Lung (tissue), 12 donors: ENCODE data around the gene S100A13. TPM values are rescaled to one million over a fixed set of nuclear protein-coding genes. Genes with fewer than 3 reads are reported as not detected.

Experiments used
- ATAC-seq: fragments of 200-7000 bp; cut with Tn5 transposase; one replicate; pipeline ENCODE4 v1.9.1; 2020; ENCODE audit warnings: moderate number of reproducible peaks; ENCODE audit not compliant: insufficient read depth, low FRiP score
- DNase-seq, 3 donors: peaks; one replicate each; pipeline ENCODE4 v3.0.0-alpha.2; 2013 to 2017
- H3K27ac ChIP-seq, 2 donors: one replicate each; pipeline ENCODE4 v1.5.1; 2013; ENCODE audit warnings: mild to moderate bottlenecking in 2 of 2, moderate library complexity in 2 of 2, control low read depth in 1 of 2, inconsistent platforms in 1 of 2, low read depth in 1 of 2, low read length in 1 of 2
- H3K27me3 ChIP-seq, 3 donors: one replicate each; pipeline ENCODE4 v1.5.1; 2013; ENCODE audit warnings: low read length in 2 of 3; ENCODE audit not compliant: control insufficient read depth in 3 of 3, insufficient read depth in 3 of 3
- H3K36me3 ChIP-seq, 4 donors: one replicate each; pipeline ENCODE4 v1.5.1; 2013; ENCODE audit warnings: low read length in 4 of 4, mild to moderate bottlenecking in 1 of 4, moderate library complexity in 1 of 4; ENCODE audit not compliant: control insufficient read depth in 4 of 4, insufficient read depth in 4 of 4
- H3K4me1 ChIP-seq, 5 donors: one replicate each; pipeline ENCODE4 v1.5.1; 2013; ENCODE audit warnings: low read length in 5 of 5, mild to moderate bottlenecking in 2 of 5, moderate library complexity in 1 of 5; ENCODE audit not compliant: control insufficient read depth in 5 of 5, insufficient read depth in 5 of 5
- H3K4me3 ChIP-seq: one replicate; pipeline ENCODE4 v1.5.1; 2013; ENCODE audit warnings: mild to moderate bottlenecking, control low read depth, moderate library complexity
- H3K9ac ChIP-seq, 2 donors: one replicate each; pipeline ENCODE4 v1.5.1; 2013; ENCODE audit warnings: low read length in 2 of 2, control low read depth in 1 of 2; ENCODE audit not compliant: insufficient read depth in 1 of 2
- H3K9me3 ChIP-seq, 4 donors: one replicate each; pipeline ENCODE4 v1.5.1; 2013; ENCODE audit warnings: low read length in 3 of 4, mild to moderate bottlenecking in 1 of 4, moderate library complexity in 1 of 4; ENCODE audit not compliant: control insufficient read depth in 4 of 4, insufficient read depth in 3 of 4
- CTCF ChIP-seq: IDR thresholded peaks from 2 replicates; pipeline ENCODE4 v1.5.1; 2012; ENCODE audit warnings: mild to moderate bottlenecking; ENCODE audit errors: control extremely low read depth, extremely low read depth
- WGBS, 2 donors: extraction: QIAGEN DNeasy Blood & Tissue Kit; methylation state at CpG; one replicate each; pipeline ENCODE4 v1.1.7; 2013; 5-methylcytosine and 5-hydroxymethylcytosine counted together
- polyA plus RNA-seq, 2 donors: library from polyadenylated mRNA; stranded (reverse); fragments of 200-250 nt; gene quantifications; one replicate each; pipeline ENCODE4 v1.2.1, GENCODE V29; 2013
- total RNA-seq, 2 donors: library from RNA; depleted of rRNA in 1 of 2; stranded (reverse); fragments of >200 nt in 1 of 2; gene quantifications; one replicate each; pipeline ENCODE4 v1.2.1, GENCODE V29; 2014 to 2021
- donor health status: control.
- donor health status: control.
- donor health status: Bipolar disorder and iron deficiency.
- donor health status: healthy.
- donor health status: DM: yes; HTN: yes; CAD: no.

The S100A13 gene
- total and polyA plus RNA-seq, 4 donors: 36.2 to 168 (median 86.5) TPM

GRCh38 chr1:153606194-153606593, 21.1 kb downstream of the S100A13 start:
- DNase-seq: no peak
- ATAC-seq: no peak
- no peak overlapping the region for H3K4me3 ChIP-seq
- TF ChIP-seq CTCF: no peak
- H3K9me3 ChIP-seq: no peaks in the 10 kb centered on the region
- no peaks in the 10 kb centered on the region for H3K27me3 ChIP-seq
- no peak overlapping the region for H3K9ac ChIP-seq
- H3K27ac ChIP-seq: no peak overlapping the region
- peaks cover 2 to 13% (median 5%) of the 10 kb centered on the region in 4 donors for H3K36me3 ChIP-seq
- 92 to 95% methylated on average over 11 of the region's 11 CpGs for WGBS, 2 donors
- peaks cover 6 to 30% (median 22%) of the 10 kb centered on the region in 5 donors for H3K4me1 ChIP-seq

GRCh38 chr1:153602749-153603148, 24.6 kb downstream of the S100A13 start:
- no peak for ATAC-seq
- no peaks in the 10 kb centered on the region for H3K9me3 ChIP-seq
- 94% methylated on average over 6 of the region's 6 CpGs for WGBS, 2 donors
- peaks cover under 1 to 11% (median 5%) of the 10 kb centered on the region in 4 donors for H3K36me3 ChIP-seq
- no peak for TF ChIP-seq CTCF
- no peak overlapping the region for H3K27ac ChIP-seq
- DNase-seq: no peak
- H3K4me1 ChIP-seq: peaks cover 0 to 8% (median 3%) of the 10 kb centered on the region in 5 donors
- no peak overlapping the region for H3K9ac ChIP-seq
- no peaks in the 10 kb centered on the region for H3K27me3 ChIP-seq
- no peak overlapping the region for H3K4me3 ChIP-seq

- DNase-seq (no peak), ATAC-seq (no peak)
- TF ChIP-seq CTCF: no peak
- Histone ChIP-seq H3K4me1 (peaks cover 0 to 8% (median 2%) of the 10 kb centered on the region in 5 donors), H3K27me3 (no peaks in the 10 kb centered on the region), H3K9ac (no peak overlapping the region), H3K36me3 (no peaks in the 10 kb centered on the region), H3K9me3 (no peaks in the 10 kb centered on the region), H3K27ac (no peak overlapping the region), H3K4me3 (no peak overlapping the region)
- 85 to 87% methylated on average over 7 of the region's 7 CpGs for WGBS, 2 donors
Measured at GRCh38 chr1:153599847-153600246, 27.5 kb downstream of the S100A13 start.
